Spleen (tissue), 11 donors: ENCODE results near the gene EPHB2. TPM values are rescaled to one million over a fixed set of nuclear protein-coding genes. Genes with fewer than 3 reads are reported as not detected.

ENCODE experiments used
- DNase-seq: peaks from one replicate; pipeline ENCODE4 v3.0.0-alpha.2; 2020
- H3K27ac ChIP-seq, 8 donors: fragments of 200-600 bp; sonication (generic) in 7 of 8; 1 replicate in 4 of 8; 2 replicates in 4 of 8; pipeline versions ENCODE4 v1.5.0 to v1.8.0; 2016 to 2021; ENCODE audit warnings: inconsistent platforms in 4 of 8, mild to moderate bottlenecking in 4 of 8, moderate library complexity in 1 of 8
- H3K27me3 ChIP-seq, 7 donors: fragments of 200-600 bp; sonication (generic) in 6 of 7; replicated peaks in 1 of 7; 1 replicate in 4 of 7; 2 replicates in 3 of 7; pipeline versions ENCODE4 v1.5.0 to v1.8.0; 2016 to 2021; ENCODE audit warnings: inconsistent platforms in 3 of 7, mild to moderate bottlenecking in 1 of 7
- H3K36me3 ChIP-seq, 6 donors: fragments of 200-600 bp; sonication (generic) in 5 of 6; 1 replicate in 4 of 6; 2 replicates in 2 of 6; pipeline versions ENCODE4 v1.5.0 to v1.8.0; 2016 to 2021; ENCODE audit warnings: inconsistent platforms in 2 of 6
- H3K4me1 ChIP-seq, 6 donors: fragments of 200-600 bp; sonication (generic) in 5 of 6; 1 replicate in 3 of 6; 2 replicates in 3 of 6; pipeline versions ENCODE4 v1.5.0 to v1.8.0; 2016 to 2021; ENCODE audit warnings: inconsistent platforms in 3 of 6
- H3K4me3 ChIP-seq, 8 donors: fragments of 200-600 bp; sonication (generic) in 7 of 8; 1 replicate in 4 of 8; 2 replicates in 4 of 8; pipeline versions ENCODE4 v1.5.0 to v1.8.0; 2016 to 2021; ENCODE audit warnings: inconsistent platforms in 4 of 8, mild to moderate bottlenecking in 4 of 8, moderate library complexity in 2 of 8
- H3K9me3 ChIP-seq, 8 donors: fragments of 200-600 bp; sonication (generic) in 7 of 8; 1 replicate in 4 of 8; 2 replicates in 4 of 8; pipeline versions ENCODE4 v1.5.0 to v1.8.0; 2016 to 2021; ENCODE audit warnings: inconsistent platforms in 4 of 8
- CTCF ChIP-seq, 11 experiments: fragments of 200-600 bp in 7 of 11; fragments of 450-650 bp in 4 of 11; sonication (generic) in 4 of 11; IDR thresholded peaks in 8 of 11; conservative IDR thresholded peaks in 3 of 11; 1 replicate in 7 of 11; 2 replicates in 4 of 11; pipeline versions ENCODE4 v1.4.0 to v1.8.0; 2016 to 2021; ENCODE audit warnings: antibody characterized with exemption in 11 of 11, inconsistent platforms in 4 of 11, mild to moderate bottlenecking in 1 of 11
- POLR2A ChIP-seq, 3 donors: fragments of 450-650 bp; IDR thresholded peaks; one replicate each; pipeline ENCODE4 v1.5.1; 2017; ENCODE audit warnings: antibody characterized with exemption in 3 of 3, mild to moderate bottlenecking in 1 of 3
- POLR2AphosphoS5 ChIP-seq, 3 donors: sonication (generic); formaldehyde crosslinking; IDR thresholded peaks; one replicate each; pipeline ENCODE4 v1.5.1; 2017; ENCODE audit warnings: antibody characterized with exemption in 3 of 3
- WGBS, 5 donors: extraction: QIAGEN DNeasy Blood & Tissue Kit in 3 of 5; methylation state at CpG; one replicate each; pipeline versions ENCODE4 v1.1.5 to v1.1.7; 2013 to 2018; 5-methylcytosine and 5-hydroxymethylcytosine counted together
- intact Hi-C: fragments of 100-400 bp; cut with DNase I; formaldehyde crosslinking; loops from one replicate; pipeline ENCODE4 v1.15.0; 2023; ENCODE audit warnings: low total_unique reads
- polyA plus RNA-seq, 3 donors: library from polyadenylated mRNA; stranded (reverse); fragments of 200-250 nt; gene quantifications; one replicate each; pipeline ENCODE4 v1.2.1, GENCODE V29; 2013
- total RNA-seq, 7 donors: library from RNA; depleted of rRNA in 3 of 7; stranded (reverse); fragments of >200 nt in 3 of 7; fragmentation: NEBNext Ultra II Directional in 4 of 7; extraction: Animal tissue kit (Norgen Biotek cat#: 25700) in 4 of 7; gene quantifications; one replicate each; pipeline versions ENCODE4 v1.1.0 to v1.2.1, GENCODE V29; 2016 to 2021
- donor health status: healthy with polysubstance abuse.
- donor health status: DM: no; HTN: no; CAD: no; lungs with moderate emphysema.
- donor health status: DM: no; HTN: no; CAD: no.
- donor health status: Bipolar disorder and iron deficiency.
- donor health status: healthy.
- donor health status: DM: no; HTN: no; CAD: no.
- donor health status: DM: yes; HTN: yes; CAD: no.

The EPHB2 gene
- total and polyA plus RNA-seq, 10 donors: 0.67 to 9.3 (median 6.3) TPM

- H3K36me3 ChIP-seq: no peaks in the 10 kb centered on the region
- DNase-seq: no peak
- H3K27me3 ChIP-seq: peaks cover 0 to 15% (median 0%) of the 10 kb centered on the region in 7 donors
- H3K9me3 ChIP-seq: peaks cover 0 to 3% (median 0%) of the 10 kb centered on the region in 8 donors
- no peak overlapping the region for H3K27ac ChIP-seq
- intact Hi-C loops: no loop called here
- TF ChIP-seq POLR2A (IDR thresholded peaks at IDR 0.05) (no peak), POLR2AphosphoS5 (IDR thresholded peaks at IDR 0.05) (no peak), CTCF (IDR thresholded peaks at IDR 0.05 in 8 of 11, conservative IDR thresholded peaks at IDR 0.05 in 3 of 11) (no peak)
- no peak overlapping the region for H3K4me3 ChIP-seq
- 27 to 44% (median 36%) methylated on average over 5 of the region's 5 CpGs for WGBS, 5 donors
- H3K4me1 ChIP-seq: peaks cover 0 to 3% (median 0%) of the 10 kb centered on the region in 6 donors
These were observed 155.1 kb downstream of the EPHB2 start for GRCh38 chr1:22865736-22866135.

GRCh38 chr1:22866868-22867267 lies 156.2 kb downstream of the EPHB2 start:
- WGBS, 5 donors: 89 to 100% (median 96%) methylated on average over 5 of the region's 5 CpGs
- H3K27ac ChIP-seq: no peak overlapping the region
- no peaks in the 10 kb centered on the region for H3K36me3 ChIP-seq
- H3K4me3 ChIP-seq: no peak overlapping the region
- TF ChIP-seq CTCF (IDR thresholded peaks at IDR 0.05 in 8 of 11, conservative IDR thresholded peaks at IDR 0.05 in 3 of 11) (no peak), POLR2AphosphoS5 (IDR thresholded peaks at IDR 0.05) (no peak), POLR2A (IDR thresholded peaks at IDR 0.05) (no peak)
- intact Hi-C loops: no loop called here
- H3K27me3 ChIP-seq: peaks cover 0 to 15% (median 0%) of the 10 kb centered on the region in 7 donors
- no peak for DNase-seq
- H3K4me1 ChIP-seq: peaks cover 0 to 4% (median 0%) of the 10 kb centered on the region in 6 donors
- peaks cover 0 to 3% (median 0%) of the 10 kb centered on the region in 8 donors for H3K9me3 ChIP-seq

- peaks cover 0 to 15% (median 0%) of the 10 kb centered on the region in 7 donors for H3K27me3 ChIP-seq
- 88 to 97% (median 94%) methylated on average over 3 of the region's 3 CpGs for WGBS, 5 donors
- H3K27ac ChIP-seq: no peak overlapping the region
- intact Hi-C loops: no loop called here
- H3K4me1 ChIP-seq: peaks cover 0 to 4% (median 0%) of the 10 kb centered on the region in 6 donors
- no peaks in the 10 kb centered on the region for H3K36me3 ChIP-seq
- peaks cover 0 to 3% (median 0%) of the 10 kb centered on the region in 8 donors for H3K9me3 ChIP-seq
- H3K4me3 ChIP-seq: no peak overlapping the region
- no peak for DNase-seq
- TF ChIP-seq POLR2AphosphoS5 (IDR thresholded peaks at IDR 0.05) (no peak), CTCF (IDR thresholded peaks at IDR 0.05 in 8 of 11, conservative IDR thresholded peaks at IDR 0.05 in 3 of 11) (no peak), POLR2A (IDR thresholded peaks at IDR 0.05) (no peak)
These were observed 157.7 kb downstream of the EPHB2 start for GRCh38 chr1:22868331-22868730.

- H3K9me3 ChIP-seq: peaks cover 0 to 3% (median 0%) of the 10 kb centered on the region in 8 donors
- H3K36me3 ChIP-seq: no peaks in the 10 kb centered on the region
- intact Hi-C loops: no loop called here
- no peak overlapping the region for H3K27ac ChIP-seq
- WGBS, 5 donors: 71 to 95% (median 87%) methylated on average over 1 of the region's 1 CpG
- no peak for DNase-seq
- no peak for TF ChIP-seq CTCF (IDR thresholded peaks at IDR 0.05 in 8 of 11, conservative IDR thresholded peaks at IDR 0.05 in 3 of 11)
- TF ChIP-seq POLR2A (IDR thresholded peaks at IDR 0.05): no peak
- TF ChIP-seq POLR2AphosphoS5 (IDR thresholded peaks at IDR 0.05): no peak
- H3K4me3 ChIP-seq: no peak overlapping the region
- peaks cover 0 to 4% (median 0%) of the 10 kb centered on the region in 6 donors for H3K4me1 ChIP-seq
- peaks cover 0 to 15% (median 0%) of the 10 kb centered on the region in 7 donors for H3K27me3 ChIP-seq
These were observed 158.7 kb downstream of the EPHB2 start for GRCh38 chr1:22869325-22869724.
